ENCODE measurements around the gene SFXN2. TPM values are rescaled to one million over a fixed set of nuclear protein-coding genes. Genes with fewer than 3 reads are reported as not detected.

Gene SFXN2
- polyA plus RNA-seq, 1 donor = 27.3 TPM

DNA sequence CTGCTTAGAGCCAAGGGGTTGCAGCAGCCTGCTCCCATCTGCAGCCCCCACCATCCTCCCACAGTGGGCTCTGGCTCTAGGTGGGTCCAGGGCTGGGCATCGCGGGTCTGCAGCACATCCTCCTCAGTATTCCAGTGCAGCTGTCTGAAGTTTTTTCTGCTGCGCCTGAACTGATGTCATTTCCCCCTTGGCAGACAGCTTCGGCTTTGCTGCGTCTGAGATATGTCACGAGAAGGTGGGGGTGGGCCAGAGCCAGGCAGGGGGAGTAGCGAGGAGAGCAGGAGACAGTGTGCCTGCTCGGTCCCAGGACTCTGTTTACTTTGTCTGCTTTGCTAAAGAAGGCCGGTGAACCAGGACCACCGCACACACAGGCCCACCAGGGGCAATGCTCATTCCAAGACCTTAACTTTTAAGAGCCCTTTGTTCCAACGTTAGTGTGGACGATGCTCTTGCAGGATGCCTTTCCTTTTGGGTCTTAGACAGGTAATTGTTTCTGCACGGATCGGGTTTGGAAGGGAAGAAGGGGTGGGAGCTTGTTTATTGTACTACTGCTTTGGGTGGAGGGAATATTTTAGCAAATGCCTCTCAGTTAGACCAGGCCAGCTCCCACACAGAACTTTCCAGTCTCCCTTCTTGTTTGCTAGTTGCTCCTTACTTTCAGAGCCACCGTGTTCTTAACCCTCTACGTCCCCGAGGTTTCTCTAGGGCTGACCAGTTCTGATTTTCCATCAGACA lies 61.7 kb downstream of the SFXN2 start:
- H3K27ac ChIP-seq (ENCODE audit: low read length) = peak overlapping the region; percentile 85
- DNase-seq = peak; percentile 71 to 72
- peaks cover 4% of the 10 kb centered on the region for H3K36me3 ChIP-seq (ENCODE audit: control insufficient read depth, insufficient read depth, low read length)
- peaks cover 28% of the 10 kb centered on the region for H3K4me1 ChIP-seq (ENCODE audit: control insufficient read depth, insufficient read depth, low read length)
- peak overlapping the region; percentile 26 for H3K4me3 ChIP-seq (ENCODE audit: low read length)
- no CpG with 5 or more reads among the region's 17 CpGs for WGBS (ENCODE audit: insufficient coverage, low lambda C conversion rate)
- no peaks in the 10 kb centered on the region for H3K27me3 ChIP-seq (ENCODE audit: control insufficient read depth, insufficient read depth, low read length)
- no peaks in the 10 kb centered on the region for H3K9me3 ChIP-seq (ENCODE audit: control insufficient read depth, low read depth, low read length)

DNA sequence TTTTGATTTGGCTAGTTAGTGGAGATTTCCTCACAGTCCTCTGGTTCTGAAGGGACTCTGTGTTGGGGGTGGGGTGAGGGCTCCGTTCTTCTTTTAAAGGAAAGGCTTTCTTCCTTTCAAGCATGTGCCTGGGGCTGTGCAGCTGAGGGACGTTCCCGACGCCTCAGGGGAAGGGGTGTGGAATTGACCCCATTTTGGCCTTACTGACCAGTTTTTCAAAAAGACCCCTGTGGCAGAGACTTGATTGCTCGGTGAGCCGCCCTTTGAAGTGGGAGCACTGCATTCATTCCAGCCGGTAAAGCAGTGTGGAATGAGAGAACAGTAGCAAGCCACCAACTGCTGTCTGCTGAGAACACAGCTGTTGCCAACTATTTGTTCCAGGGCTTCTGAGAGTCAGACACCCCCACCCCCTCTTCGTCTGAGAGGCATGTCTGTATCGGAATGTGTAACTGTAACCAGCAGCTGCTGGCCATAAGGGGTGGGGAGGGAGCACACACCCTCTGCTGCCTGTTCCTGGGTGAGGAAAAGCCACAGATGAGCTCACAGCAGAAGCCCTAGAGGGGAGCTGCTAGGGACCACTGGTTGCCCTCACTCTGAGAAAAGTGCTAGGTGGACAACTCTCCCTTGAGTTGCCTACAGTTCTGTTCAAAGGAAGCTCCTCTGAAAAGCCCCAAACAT lies 62.5 kb downstream of the SFXN2 start:
- peaks cover 33% of the 10 kb centered on the region for H3K4me1 ChIP-seq (ENCODE audit: control insufficient read depth, insufficient read depth, low read length)

DNA sequence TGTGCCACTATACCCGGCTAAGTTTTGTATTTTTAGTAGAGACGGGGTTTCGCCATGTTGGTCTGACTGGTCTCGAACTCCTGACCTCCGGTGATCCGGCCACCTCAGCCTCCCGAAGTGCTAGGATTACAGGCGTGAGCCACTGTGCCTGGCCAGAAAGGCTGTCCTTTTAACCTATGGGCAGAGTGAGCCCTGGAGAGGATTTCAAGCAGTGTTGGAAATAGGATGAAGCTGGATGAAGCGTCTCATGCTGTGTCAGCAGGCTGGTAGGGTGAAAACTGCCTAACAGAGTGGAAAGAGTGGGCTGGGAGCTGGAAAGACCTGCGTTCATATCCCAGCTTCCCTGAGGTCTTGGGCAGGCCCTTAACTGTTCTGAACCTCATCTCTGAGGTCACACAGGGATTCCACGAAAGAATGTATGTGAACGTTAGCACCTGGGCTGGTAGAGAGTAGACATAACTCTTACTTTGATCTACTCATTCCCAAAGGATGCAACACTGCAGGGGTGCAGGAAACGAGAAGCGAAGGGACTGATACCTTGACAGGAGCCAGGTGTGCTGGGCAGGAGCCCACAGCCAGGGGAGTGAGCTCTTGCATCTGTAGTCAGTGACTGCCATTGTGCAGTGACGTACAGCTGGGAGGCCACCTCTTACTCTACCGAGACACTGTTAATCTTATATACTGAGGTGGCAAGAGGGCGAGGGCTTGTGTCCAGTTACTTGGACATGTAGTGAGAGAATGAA lies 63.4 kb downstream of the SFXN2 start:
- Histone ChIP-seq H3K4me1 (ENCODE audit: control insufficient read depth, insufficient read depth, low read length) (peaks cover 39% of the 10 kb centered on the region), H3K36me3 (ENCODE audit: control insufficient read depth, insufficient read depth, low read length) (peaks cover 4% of the 10 kb centered on the region), H3K27ac (ENCODE audit: low read length) (no peak overlapping the region), H3K27me3 (ENCODE audit: control insufficient read depth, insufficient read depth, low read length) (no peaks in the 10 kb centered on the region), H3K9me3 (ENCODE audit: control insufficient read depth, low read depth, low read length) (no peaks in the 10 kb centered on the region), H3K4me3 (ENCODE audit: low read length) (no peak overlapping the region)
- WGBS (ENCODE audit: insufficient coverage, low lambda C conversion rate) = no CpG with 5 or more reads among the region's 17 CpGs
- DNase-seq = no peak

More for the DNA sequence above, 62.5 kb downstream of the SFXN2 start:
- peak; percentile 82 to 83 for DNase-seq
- no CpG with 5 or more reads among the region's 9 CpGs for WGBS (ENCODE audit: insufficient coverage, low lambda C conversion rate)
- H3K4me3 ChIP-seq (ENCODE audit: low read length) = peak overlapping the region; percentile 26
- no peaks in the 10 kb centered on the region for H3K9me3 ChIP-seq (ENCODE audit: control insufficient read depth, low read depth, low read length)
- H3K36me3 ChIP-seq (ENCODE audit: control insufficient read depth, insufficient read depth, low read length) = peaks cover 4% of the 10 kb centered on the region
- H3K27ac ChIP-seq (ENCODE audit: low read length) = peak overlapping the region; percentile 85
- no peaks in the 10 kb centered on the region for H3K27me3 ChIP-seq (ENCODE audit: control insufficient read depth, insufficient read depth, low read length)

DNA sequence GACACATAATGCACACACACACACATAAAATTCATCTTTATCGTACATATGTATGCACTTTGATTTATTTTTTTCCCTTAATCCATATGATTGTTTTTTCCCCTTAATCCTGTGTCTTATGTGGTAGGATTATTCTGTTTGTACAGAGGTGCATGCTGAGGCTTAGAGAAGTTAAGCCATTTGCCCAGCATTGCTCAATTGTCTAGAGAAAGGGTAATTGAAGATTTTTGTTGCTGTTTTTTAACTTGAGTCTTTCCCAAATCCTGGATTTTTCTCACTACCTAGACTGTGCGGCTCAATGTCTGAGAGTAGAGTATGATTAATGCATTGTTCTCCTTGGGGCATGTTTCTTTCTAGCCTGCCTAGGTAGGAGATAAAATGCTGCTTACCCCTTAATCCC lies 64.3 kb downstream of the SFXN2 start:
- WGBS (ENCODE audit: insufficient coverage, low lambda C conversion rate) = 86% methylated on average over 1 of the region's 2 CpGs
- Histone ChIP-seq H3K36me3 (ENCODE audit: control insufficient read depth, insufficient read depth, low read length) (peaks cover 4% of the 10 kb centered on the region), H3K4me3 (ENCODE audit: low read length) (no peak overlapping the region), H3K4me1 (ENCODE audit: control insufficient read depth, insufficient read depth, low read length) (peaks cover 45% of the 10 kb centered on the region), H3K27me3 (ENCODE audit: control insufficient read depth, insufficient read depth, low read length) (no peaks in the 10 kb centered on the region), H3K27ac (ENCODE audit: low read length) (no peak overlapping the region), H3K9me3 (ENCODE audit: control insufficient read depth, low read depth, low read length) (no peaks in the 10 kb centered on the region)
- DNase-seq = no peak

DNA sequence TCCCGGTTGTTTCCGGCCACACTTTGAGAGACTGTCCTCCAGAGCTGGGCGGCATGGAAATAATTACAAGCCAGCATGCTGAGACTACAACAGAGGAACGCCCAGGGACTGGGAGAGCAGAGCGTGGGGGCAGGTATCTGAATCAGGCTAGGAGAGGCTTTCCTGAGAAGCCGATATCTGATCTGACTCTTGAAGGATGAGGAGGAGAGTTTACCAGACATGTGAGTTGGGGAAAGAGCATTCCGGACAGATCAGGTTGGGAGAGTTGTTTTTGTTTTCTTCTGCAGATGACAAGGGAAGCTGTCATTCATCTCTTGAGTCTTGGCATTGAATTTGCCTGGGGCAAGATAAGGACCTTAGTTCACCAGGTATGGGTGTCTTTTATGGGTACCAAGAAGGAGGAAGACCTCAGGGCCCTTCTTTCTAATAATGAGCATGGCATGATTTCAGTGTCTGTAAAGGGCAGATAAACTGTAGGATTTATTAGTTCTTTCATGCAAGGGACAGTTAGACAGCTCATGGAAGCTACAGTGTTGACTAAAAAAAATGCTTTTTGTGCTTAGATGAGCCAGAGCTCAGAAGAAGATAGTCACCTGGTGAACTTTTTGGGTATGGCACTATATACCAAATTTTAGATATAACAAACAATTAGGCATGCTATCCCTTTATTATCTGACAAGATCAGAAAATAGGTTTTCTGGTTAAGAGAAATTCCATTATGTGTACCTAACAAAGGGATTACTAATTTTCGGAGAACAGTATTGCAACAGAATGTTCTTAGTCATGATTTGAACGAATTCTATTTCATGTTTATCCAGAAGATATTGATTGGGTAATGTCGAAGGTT lies 65.5 kb downstream of the SFXN2 start:
- Histone ChIP-seq H3K9me3 (ENCODE audit: control insufficient read depth, low read depth, low read length) (no peaks in the 10 kb centered on the region), H3K27ac (ENCODE audit: low read length) (no peak overlapping the region), H3K4me1 (ENCODE audit: control insufficient read depth, insufficient read depth, low read length) (peaks cover 45% of the 10 kb centered on the region), H3K36me3 (ENCODE audit: control insufficient read depth, insufficient read depth, low read length) (peaks cover 4% of the 10 kb centered on the region), H3K27me3 (ENCODE audit: control insufficient read depth, insufficient read depth, low read length) (no peaks in the 10 kb centered on the region), H3K4me3 (ENCODE audit: low read length) (no peak overlapping the region)
- no CpG with 5 or more reads among the region's 10 CpGs for WGBS (ENCODE audit: insufficient coverage, low lambda C conversion rate)
- DNase-seq = no peak

DNA sequence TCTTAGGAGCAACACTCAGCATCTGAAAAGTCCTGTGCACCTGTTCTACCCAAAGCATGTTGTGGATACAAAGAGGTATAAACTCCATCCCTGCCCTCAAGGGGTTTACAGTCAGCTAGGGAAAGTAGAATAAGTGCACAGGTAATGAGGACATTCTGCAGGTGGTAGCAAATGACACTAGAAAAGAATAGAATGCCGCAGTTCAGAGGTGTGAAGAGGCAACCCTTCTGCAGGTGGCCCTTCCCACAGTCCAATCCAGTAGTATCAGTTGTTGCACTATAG lies 66.0 kb downstream of the SFXN2 start:
- peaks cover 4% of the 10 kb centered on the region for H3K36me3 ChIP-seq (ENCODE audit: control insufficient read depth, insufficient read depth, low read length)
- H3K27ac ChIP-seq (ENCODE audit: low read length) = no peak overlapping the region
- H3K4me1 ChIP-seq (ENCODE audit: control insufficient read depth, insufficient read depth, low read length) = peaks cover 40% of the 10 kb centered on the region
- no peaks in the 10 kb centered on the region for H3K9me3 ChIP-seq (ENCODE audit: control insufficient read depth, low read depth, low read length)
- H3K27me3 ChIP-seq (ENCODE audit: control insufficient read depth, insufficient read depth, low read length) = no peaks in the 10 kb centered on the region
- WGBS (ENCODE audit: insufficient coverage, low lambda C conversion rate) = no CpG with 5 or more reads among the region's 1 CpG
- H3K4me3 ChIP-seq (ENCODE audit: low read length) = no peak overlapping the region
- DNase-seq = no peak

DNA sequence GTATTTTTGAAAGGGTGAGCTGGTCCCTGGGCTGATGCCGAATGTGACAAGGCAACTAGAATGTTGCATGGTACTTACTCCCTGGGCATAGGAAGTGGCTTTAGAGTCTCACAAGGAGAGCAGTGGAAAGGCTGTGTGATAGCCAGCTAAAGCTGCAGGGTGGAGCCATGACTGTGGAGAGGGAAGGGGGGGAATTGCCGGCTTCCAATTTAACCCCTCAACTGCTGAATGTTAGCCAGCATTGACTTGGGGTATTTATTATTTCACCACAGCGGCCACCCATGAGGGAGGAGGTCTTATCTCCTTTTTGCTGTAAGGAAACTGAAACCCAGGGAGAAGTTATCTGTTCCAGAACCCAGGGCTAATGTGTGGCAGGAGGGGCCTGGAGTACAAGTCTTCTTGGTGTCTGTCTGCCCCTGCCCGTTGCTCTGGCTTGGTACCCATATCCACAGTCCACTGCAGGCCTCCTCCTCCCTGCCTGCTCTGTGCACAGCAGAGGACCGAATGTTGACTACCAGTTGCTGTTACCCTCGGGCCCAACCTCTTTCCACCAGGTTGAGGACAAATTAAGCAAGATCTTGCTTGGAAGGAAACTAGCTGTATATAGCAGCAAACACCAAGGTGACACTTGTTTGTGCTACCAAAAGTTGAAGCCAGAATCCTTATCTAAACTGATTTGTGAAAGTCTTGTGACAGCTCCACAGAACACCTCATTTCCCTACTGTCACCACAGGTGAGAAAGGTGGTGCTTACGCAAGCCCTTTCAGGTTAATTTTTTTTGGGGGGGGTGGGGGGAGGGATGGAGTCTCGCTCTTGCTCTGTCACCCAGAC lies 66.9 kb downstream of the SFXN2 start:
- Histone ChIP-seq H3K27me3 (ENCODE audit: control insufficient read depth, insufficient read depth, low read length) (no peaks in the 10 kb centered on the region), H3K4me3 (ENCODE audit: low read length) (no peak overlapping the region), H3K9me3 (ENCODE audit: control insufficient read depth, low read depth, low read length) (no peaks in the 10 kb centered on the region), H3K36me3 (ENCODE audit: control insufficient read depth, insufficient read depth, low read length) (peaks cover 4% of the 10 kb centered on the region), H3K27ac (ENCODE audit: low read length) (no peak overlapping the region), H3K4me1 (ENCODE audit: control insufficient read depth, insufficient read depth, low read length) (peaks cover 32% of the 10 kb centered on the region)
- no CpG with 5 or more reads among the region's 8 CpGs for WGBS (ENCODE audit: insufficient coverage, low lambda C conversion rate)
- DNase-seq = peak in 1 of 2 donors; percentile 34

DNA sequence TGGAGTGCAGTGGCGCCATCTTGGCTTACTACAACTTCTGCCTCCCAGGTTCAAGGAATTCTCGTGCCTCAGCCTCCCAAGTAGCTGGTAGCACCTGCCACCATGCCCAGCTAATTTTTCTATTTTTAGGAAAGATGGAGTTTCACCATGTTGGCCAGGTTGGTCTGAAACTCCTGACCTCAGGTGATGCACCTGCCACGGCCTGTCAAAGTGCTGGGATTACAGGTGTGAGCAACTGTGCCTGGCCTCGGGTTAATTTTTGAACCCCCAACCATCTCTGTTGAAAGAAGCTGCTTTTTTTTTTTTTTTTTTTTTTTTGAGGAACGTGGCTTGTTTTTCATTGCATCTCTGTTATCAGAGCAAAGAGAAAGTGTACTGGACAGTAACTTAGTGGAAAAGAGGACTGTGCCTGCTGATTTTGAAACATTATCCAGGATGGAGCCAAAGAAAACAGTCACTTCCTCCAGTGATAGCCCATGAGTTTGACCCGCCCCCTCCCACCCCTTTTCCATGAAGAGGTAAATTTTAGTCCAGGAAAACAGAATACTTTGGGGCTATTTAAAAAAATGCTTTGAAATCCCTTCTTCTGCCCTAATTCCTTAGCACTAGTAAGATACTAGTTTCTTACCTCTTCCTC lies 67.6 kb downstream of the SFXN2 start:
- no peak overlapping the region for H3K4me3 ChIP-seq (ENCODE audit: low read length)
- H3K27me3 ChIP-seq (ENCODE audit: control insufficient read depth, insufficient read depth, low read length) = no peaks in the 10 kb centered on the region
- H3K9me3 ChIP-seq (ENCODE audit: control insufficient read depth, low read depth, low read length) = no peaks in the 10 kb centered on the region
- WGBS (ENCODE audit: insufficient coverage, low lambda C conversion rate) = 90% methylated on average over 2 of the region's 6 CpGs
- no peak for DNase-seq
- H3K4me1 ChIP-seq (ENCODE audit: control insufficient read depth, insufficient read depth, low read length) = peaks cover 24% of the 10 kb centered on the region
- peak overlapping the region; percentile 28 for H3K27ac ChIP-seq (ENCODE audit: low read length)
- H3K36me3 ChIP-seq (ENCODE audit: control insufficient read depth, insufficient read depth, low read length) = peaks cover 4% of the 10 kb centered on the region
